ENCODE data around the gene RAB33B.

RAB33B gene

DNA sequence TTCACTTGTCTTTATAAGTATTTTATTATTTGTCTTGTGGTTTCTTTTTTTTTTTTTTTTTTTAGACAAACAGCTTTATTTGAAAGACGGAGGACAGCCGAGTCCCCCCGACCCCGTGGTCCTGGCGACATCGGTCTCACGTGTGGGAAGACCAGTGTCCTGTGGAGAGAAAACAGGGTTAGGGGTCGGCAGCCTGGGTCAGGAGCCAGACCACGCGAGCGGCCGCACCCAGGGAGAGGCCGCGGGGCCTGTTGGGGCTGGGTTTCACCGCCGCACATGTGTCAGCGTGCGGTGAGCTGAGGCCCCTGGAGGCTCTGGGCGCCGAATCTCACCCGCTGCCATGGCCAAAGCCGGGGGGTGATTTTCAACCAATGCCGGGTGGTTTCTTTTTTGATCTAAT lies 17.8 kb upstream of the RAB33B start:
- no peak overlapping the region for H3K9ac ChIP-seq (ENCODE audit: low read length)
- H3K4me2 ChIP-seq (ENCODE audit: low read depth, low read length, poor library complexity, severe bottlenecking): no peak overlapping the region
- H3K27me3 ChIP-seq (ENCODE audit: low read length): no peaks in the 10 kb centered on the region
- H3K4me3 ChIP-seq (ENCODE audit: insufficient read depth, low read length, poor library complexity, severe bottlenecking): no peak overlapping the region
- no peaks in the 10 kb centered on the region for H3K79me2 ChIP-seq (ENCODE audit: insufficient read depth, low read length)
- H3K36me3 ChIP-seq (ENCODE audit: low read length): no peaks in the 10 kb centered on the region
- no peak overlapping the region for H2AFZ ChIP-seq (ENCODE audit: low read depth, low read length, severe bottlenecking)
- H3K27ac ChIP-seq (ENCODE audit: low read depth, low read length): no peak overlapping the region
- no peaks in the 10 kb centered on the region for H3F3A ChIP-seq (ENCODE audit: insufficient read depth)
- H3K9me3 ChIP-seq (ENCODE audit: insufficient read depth, low read length): no peaks in the 10 kb centered on the region
- TF ChIP-seq EZH2phosphoT487 (conservative IDR thresholded peaks at IDR 0.05; ENCODE audit: low read length): no peak
- TF ChIP-seq, protein P1, sequence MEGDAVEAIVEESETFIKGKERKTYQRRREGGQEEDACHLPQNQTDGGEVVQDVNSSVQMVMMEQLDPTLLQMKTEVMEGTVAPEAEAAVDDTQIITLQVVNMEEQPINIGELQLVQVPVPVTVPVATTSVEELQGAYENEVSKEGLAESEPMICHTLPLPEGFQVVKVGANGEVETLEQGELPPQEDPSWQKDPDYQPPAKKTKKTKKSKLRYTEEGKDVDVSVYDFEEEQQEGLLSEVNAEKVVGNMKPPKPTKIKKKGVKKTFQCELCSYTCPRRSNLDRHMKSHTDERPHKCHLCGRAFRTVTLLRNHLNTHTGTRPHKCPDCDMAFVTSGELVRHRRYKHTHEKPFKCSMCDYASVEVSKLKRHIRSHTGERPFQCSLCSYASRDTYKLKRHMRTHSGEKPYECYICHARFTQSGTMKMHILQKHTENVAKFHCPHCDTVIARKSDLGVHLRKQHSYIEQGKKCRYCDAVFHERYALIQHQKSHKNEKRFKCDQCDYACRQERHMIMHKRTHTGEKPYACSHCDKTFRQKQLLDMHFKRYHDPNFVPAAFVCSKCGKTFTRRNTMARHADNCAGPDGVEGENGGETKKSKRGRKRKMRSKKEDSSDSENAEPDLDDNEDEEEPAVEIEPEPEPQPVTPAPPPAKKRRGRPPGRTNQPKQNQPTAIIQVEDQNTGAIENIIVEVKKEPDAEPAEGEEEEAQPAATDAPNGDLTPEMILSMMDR (IDR thresholded peaks at IDR 0.05; ENCODE audit: insufficient read depth, low read length, poor library complexity, severe bottlenecking): no peak
- H4K20me1 ChIP-seq (ENCODE audit: low read depth, low read length): no peaks in the 10 kb centered on the region
- H3K9me2 ChIP-seq (replicated peaks; ENCODE audit: insufficient read depth, low read length): no peaks in the 10 kb centered on the region

DNA sequence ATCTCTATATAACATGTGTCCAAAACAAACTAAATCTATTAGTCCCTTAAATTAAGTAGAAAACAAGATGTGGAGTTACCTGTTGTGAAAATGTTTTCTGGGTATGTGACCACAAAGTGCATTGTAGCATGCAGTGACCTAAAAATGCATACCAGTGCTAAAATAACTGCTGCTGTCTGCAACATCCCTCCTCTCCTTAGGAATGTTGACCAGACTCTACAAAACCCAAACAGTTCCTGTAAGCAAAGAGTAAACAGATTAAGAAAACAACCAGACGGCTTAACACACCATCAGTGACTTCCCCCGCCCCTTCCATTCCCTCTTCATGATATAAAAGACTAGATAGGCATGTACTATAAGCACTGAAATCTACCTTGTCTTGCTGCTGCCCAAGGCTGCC lies 15.8 kb upstream of the RAB33B start:
- Histone ChIP-seq H3K79me2 (ENCODE audit: insufficient read depth, low read length) (no peaks in the 10 kb centered on the region), H3K9me2 (replicated peaks; ENCODE audit: insufficient read depth, low read length) (no peaks in the 10 kb centered on the region), H3K9ac (ENCODE audit: low read length) (no peak overlapping the region), H3K9me3 (ENCODE audit: insufficient read depth, low read length) (no peaks in the 10 kb centered on the region), H3K36me3 (ENCODE audit: low read length) (no peaks in the 10 kb centered on the region), H3K4me2 (ENCODE audit: low read depth, low read length, poor library complexity, severe bottlenecking) (no peak overlapping the region), H2AFZ (ENCODE audit: low read depth, low read length, severe bottlenecking) (no peak overlapping the region), H4K20me1 (ENCODE audit: low read depth, low read length) (no peaks in the 10 kb centered on the region), H3F3A (ENCODE audit: insufficient read depth) (no peaks in the 10 kb centered on the region), H3K4me3 (ENCODE audit: insufficient read depth, low read length, poor library complexity, severe bottlenecking) (no peak overlapping the region), H3K27ac (ENCODE audit: low read depth, low read length) (no peak overlapping the region), H3K27me3 (ENCODE audit: low read length) (no peaks in the 10 kb centered on the region)
- TF ChIP-seq, protein P1 (IDR thresholded peaks at IDR 0.05; ENCODE audit: insufficient read depth, low read length, poor library complexity, severe bottlenecking): no peak
- TF ChIP-seq EZH2phosphoT487 (conservative IDR thresholded peaks at IDR 0.05; ENCODE audit: low read length): no peak

DNA sequence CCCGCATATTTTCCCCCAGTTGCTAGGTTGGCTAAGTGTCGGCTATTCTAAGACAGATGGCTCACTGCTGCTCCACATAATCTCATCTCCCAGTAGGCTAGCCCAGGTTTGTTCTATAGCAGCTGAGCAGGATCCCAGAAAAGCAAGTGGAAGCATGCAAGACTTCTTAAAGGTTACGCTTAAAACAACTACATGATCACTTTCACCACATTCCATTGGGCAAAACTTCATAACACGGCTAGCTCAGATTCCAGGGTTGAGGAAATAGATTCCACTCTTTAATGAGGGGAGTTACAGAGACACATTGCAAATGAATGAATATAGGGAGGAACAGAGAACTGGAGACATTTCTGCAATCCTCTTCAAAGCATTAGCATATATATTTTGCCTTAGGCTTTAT lies 12.9 kb upstream of the RAB33B start:
- Histone ChIP-seq H3K79me2 (ENCODE audit: insufficient read depth, low read length) (no peaks in the 10 kb centered on the region), H2AFZ (ENCODE audit: low read depth, low read length, severe bottlenecking) (no peak overlapping the region), H3K9ac (ENCODE audit: low read length) (no peak overlapping the region), H3K9me3 (ENCODE audit: insufficient read depth, low read length) (no peaks in the 10 kb centered on the region), H3K36me3 (ENCODE audit: low read length) (no peaks in the 10 kb centered on the region), H4K20me1 (ENCODE audit: low read depth, low read length) (no peaks in the 10 kb centered on the region), H3F3A (ENCODE audit: insufficient read depth) (no peaks in the 10 kb centered on the region), H3K4me3 (ENCODE audit: insufficient read depth, low read length, poor library complexity, severe bottlenecking) (no peak overlapping the region), H3K9me2 (replicated peaks; ENCODE audit: insufficient read depth, low read length) (no peaks in the 10 kb centered on the region), H3K27me3 (ENCODE audit: low read length) (no peaks in the 10 kb centered on the region), H3K4me2 (ENCODE audit: low read depth, low read length, poor library complexity, severe bottlenecking) (no peak overlapping the region), H3K27ac (ENCODE audit: low read depth, low read length) (no peak overlapping the region)
- TF ChIP-seq, protein P1 (IDR thresholded peaks at IDR 0.05; ENCODE audit: insufficient read depth, low read length, poor library complexity, severe bottlenecking): no peak
- TF ChIP-seq EZH2phosphoT487 (conservative IDR thresholded peaks at IDR 0.05; ENCODE audit: low read length): no peak
